ENCODE measurements around the gene RNF39. TPM values are rescaled to one million over a fixed set of nuclear protein-coding genes. Genes with fewer than 3 reads are reported as not detected.

The RNF39 gene
- total and polyA plus RNA-seq, 2 experiments from 2014 or later: 0.50 to 0.94 TPM

- peak overlapping the region; percentile 78 for H3K4me3 ChIP-seq
- H3K9me3 Mint-ChIP-seq: no peaks in the 10 kb centered on the region; the same call in 2 of the 3 replicates
- DNase-seq (ENCODE audit: low spot score): no peak
These were observed 24.6 kb upstream of the RNF39 start for GRCh38 chr6:30100154-30100553.

DNA sequence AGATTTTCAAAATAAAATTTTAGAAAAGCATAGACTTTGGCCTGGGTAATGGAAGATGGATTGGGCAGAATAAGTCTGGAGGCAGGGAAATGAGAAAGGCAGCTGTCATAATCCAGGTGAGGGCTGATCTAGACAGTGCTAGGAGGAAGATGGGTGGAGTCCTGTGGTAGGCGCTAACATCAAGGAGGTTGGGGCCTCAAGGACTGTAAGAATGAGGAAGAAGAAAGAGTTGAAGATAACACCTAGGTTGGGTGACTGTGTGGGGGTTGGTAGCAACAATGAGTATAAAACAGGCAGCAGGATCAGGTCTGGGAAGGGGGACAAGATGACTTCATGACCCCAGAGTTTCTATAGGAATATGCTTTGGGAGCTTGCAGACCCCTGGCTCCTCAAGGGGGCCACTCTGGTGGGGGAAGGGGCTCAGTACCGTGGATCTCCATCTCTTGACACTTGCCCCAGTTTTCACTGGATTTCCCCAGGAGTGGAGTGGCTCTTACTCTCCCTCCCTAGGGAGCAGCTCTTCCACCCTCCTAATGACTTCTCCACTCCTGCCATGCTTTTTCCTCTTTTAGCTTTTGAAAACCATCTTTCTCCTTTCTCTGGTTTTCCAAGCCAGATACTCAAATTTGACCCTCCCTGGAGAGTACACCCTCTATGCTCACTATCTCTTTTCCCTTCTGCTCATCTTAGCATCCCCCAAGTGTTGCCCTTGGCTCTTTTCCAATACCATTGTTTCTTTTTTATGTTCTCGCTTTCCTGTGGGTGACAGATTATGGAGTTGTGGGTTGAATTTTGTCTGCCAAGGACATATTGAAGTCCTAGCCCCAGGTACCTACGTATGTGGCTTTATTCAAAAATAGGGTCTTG lies 22.6 kb upstream of the RNF39 start:
- no peak overlapping the region for H3K4me2 ChIP-seq
- H3K27ac ChIP-seq (ENCODE audit: low read depth): no peak overlapping the region
- DNase-seq (ENCODE audit: low spot score) (no peak), ATAC-seq (no peak)
- peaks cover 5% of the 10 kb centered on the region; the same call in 1 of the 2 replicates for H3F3A ChIP-seq (replicated peaks; ENCODE audit: low read depth)
- H3K9me2 ChIP-seq (ENCODE audit: insufficient read depth): no peaks in the 10 kb centered on the region
- no peaks in the 10 kb centered on the region for H3K36me3 ChIP-seq (ENCODE audit: insufficient read depth)
- H4K20me1 ChIP-seq (replicated peaks; ENCODE audit: insufficient read depth): no peaks in the 10 kb centered on the region
- H3K79me2 ChIP-seq (replicated peaks; ENCODE audit: insufficient read depth): no peaks in the 10 kb centered on the region
- H3K27me3 Mint-ChIP-seq (ENCODE audit: insufficient read depth, low read depth, poor library complexity): peaks cover 61% of the 10 kb centered on the region
- H3K36me3 Mint-ChIP-seq (ENCODE audit: low read depth): no peaks in the 10 kb centered on the region; the same call in 2 of the 3 replicates
- no peak overlapping the region for H2AFZ ChIP-seq
- peaks cover 25% of the 10 kb centered on the region for H3K4me1 Mint-ChIP-seq
- H3K9me3 Mint-ChIP-seq: no peaks in the 10 kb centered on the region; the same call in 2 of the 3 replicates
- H3K4me3 Mint-ChIP-seq: no peak overlapping the region; the same call in 2 of the 3 replicates
- H3K4me1 ChIP-seq (ENCODE audit: insufficient read depth): peaks cover 25% of the 10 kb centered on the region
- no peak overlapping the region for H3K27ac Mint-ChIP-seq
- no peak overlapping the region for H3K4me3 ChIP-seq
- H3K27me3 ChIP-seq (ENCODE audit: insufficient read depth): peaks cover 97% of the 10 kb centered on the region
- TF ChIP-seq ZNF462 (CRISPR knock-in tag; IDR thresholded peaks at IDR 0.05) (no peak), JUNB (IDR thresholded peaks at IDR 0.05; ENCODE audit: unreplicated experiment) (no peak), EZH2phosphoT487 (IDR thresholded peaks at IDR 0.05; ENCODE audit: unreplicated experiment) (no peak), ETS1 (IDR thresholded peaks at IDR 0.05) (no peak), POLR2AphosphoS5 (IDR thresholded peaks at IDR 0.05; ENCODE audit: low read depth) (no peak), EZH2 (IDR thresholded peaks at IDR 0.05; ENCODE audit: low read depth, unreplicated experiment) (no peak), NANOG (IDR thresholded peaks at IDR 0.05; ENCODE audit: borderline replicate concordance) (no peak), CREB1 (CRISPR knock-in tag; IDR thresholded peaks at IDR 0.05; ENCODE audit: low read depth) (no peak), STAT1 (IDR thresholded peaks at IDR 0.05; ENCODE audit: unreplicated experiment) (no peak), ZNF114 (CRISPR knock-in tag; IDR thresholded peaks at IDR 0.05) (no peak)

More at GRCh38 chr6:30100154-30100553, 24.6 kb upstream of the RNF39 start:
- H3K79me2 ChIP-seq (replicated peaks; ENCODE audit: insufficient read depth): no peaks in the 10 kb centered on the region
- ATAC-seq: no peak
- Mint-ChIP-seq H3K27ac (no peak overlapping the region), H3K36me3 (ENCODE audit: low read depth) (no peaks in the 10 kb centered on the region; the same call in 2 of the 3 replicates), H3K4me1 (peaks cover 34% of the 10 kb centered on the region), H3K27me3 (ENCODE audit: insufficient read depth, low read depth, poor library complexity) (peaks cover 70% of the 10 kb centered on the region), H3K4me3 (peak overlapping the region; percentile 73)
- no peaks in the 10 kb centered on the region for H3K36me3 ChIP-seq (ENCODE audit: insufficient read depth)
- H3K4me2 ChIP-seq: peak overlapping the region; percentile 93
- peaks cover 99% of the 10 kb centered on the region for H3K27me3 ChIP-seq (ENCODE audit: insufficient read depth)
- H3K27ac ChIP-seq (ENCODE audit: low read depth): no peak overlapping the region
- H3K4me1 ChIP-seq (ENCODE audit: insufficient read depth): peaks cover 28% of the 10 kb centered on the region
- H4K20me1 ChIP-seq (replicated peaks; ENCODE audit: insufficient read depth): no peaks in the 10 kb centered on the region
- H2AFZ ChIP-seq: peak overlapping the region; percentile 99
- H3K9me2 ChIP-seq (ENCODE audit: insufficient read depth): no peaks in the 10 kb centered on the region
- H3F3A ChIP-seq (replicated peaks; ENCODE audit: low read depth): peaks cover 5% of the 10 kb centered on the region; the same call in 1 of the 2 replicates
- TF ChIP-seq CREB1 (CRISPR knock-in tag; IDR thresholded peaks at IDR 0.05; ENCODE audit: low read depth) (no peak), POLR2AphosphoS5 (IDR thresholded peaks at IDR 0.05; ENCODE audit: low read depth) (no peak)
